H1 (cell line): ENCODE measurements around the gene NCAPD2. TPM values are rescaled to one million over a fixed set of nuclear protein-coding genes. Genes with fewer than 3 reads are reported as not detected.

ENCODE experiments used
- CTCF ChIA-PET: fragments of 300-600 bp; sonication (Branson Sonifier 250); formaldehyde crosslinking; loops from one replicate; lab custom pipeline; 2021; ENCODE audit not compliant: partially characterized antibody; lab: Charles Lee
- POLR2A ChIA-PET: fragments of 300-600 bp; sonication (Branson Sonifier 250); formaldehyde crosslinking; loops from one replicate; lab custom pipeline; 2021; ENCODE audit warnings: inconsistent platforms; ENCODE audit not compliant: partially characterized antibody; lab: Charles Lee
- DNase-seq, 2 experiments: peaks; one replicate each; pipeline versions ENCODE4 v3.0.0 to v3.0.0-alpha.2; 2010 to 2022; ENCODE audit warnings: low spot score in 2 of 2, low read depth in 1 of 2, mixed read lengths in 1 of 2
- FAIRE-seq: peaks from 2 replicates; lab custom pipeline; 2011; peaks lifted over from hg19 to GRCh38; lab: Jason Lieb, UNC
- H2AFZ ChIP-seq: 2 replicates; pipeline ENCODE4 v1.8.1; 2012; ENCODE audit warnings: low read length, inconsistent platforms
- H2AK5ac ChIP-seq: 2 replicates; pipeline ENCODE4 v1.6.1; 2013; ENCODE audit warnings: low read depth, low read length
- H2BK120ac ChIP-seq: replicated peaks from 2 replicates; pipeline ENCODE3; 2013; ENCODE audit warnings: low read depth, low read length, inconsistent platforms
- H2BK12ac ChIP-seq: 2 replicates; pipeline ENCODE4 v1.6.1; 2013; ENCODE audit warnings: low read depth, low read length
- H2BK15ac ChIP-seq: 2 replicates; pipeline ENCODE4 v1.6.1; 2013; ENCODE audit warnings: low read length
- H2BK20ac ChIP-seq: 2 replicates; pipeline ENCODE4 v1.6.1; 2013; ENCODE audit warnings: low read length
- H2BK5ac ChIP-seq: 2 replicates; pipeline ENCODE4 v1.6.1; 2013; ENCODE audit warnings: low read depth, low read length
- H3K14ac ChIP-seq: 2 replicates; pipeline ENCODE4 v1.6.1; 2013; ENCODE audit warnings: inconsistent platforms; ENCODE audit not compliant: insufficient read length
- H3K18ac ChIP-seq: 2 replicates; pipeline ENCODE4 v1.6.1; 2013; ENCODE audit warnings: low read length; ENCODE audit errors: extremely low read depth
- H3K23ac ChIP-seq: 2 replicates; pipeline ENCODE4 v1.6.1; 2013; ENCODE audit warnings: inconsistent platforms; ENCODE audit not compliant: insufficient read length
- H3K23me2 ChIP-seq: 2 replicates; pipeline ENCODE4 v1.6.1; 2013; ENCODE audit warnings: low read depth, low read length
- H3K27ac ChIP-seq: 2 replicates; pipeline ENCODE4 v1.6.1; 2011; ENCODE audit warnings: low read depth, low read length, inconsistent platforms
- H3K27me3 ChIP-seq, 4 experiments: replicated peaks in 1 of 4; 1 replicate in 1 of 4; 2 replicates in 3 of 4; pipeline versions ENCODE4 v1.6.1 to v1.8.1; 2011 to 2013; ENCODE audit warnings: low read length in 3 of 4, mild to moderate bottlenecking in 3 of 4, inconsistent platforms in 2 of 4, mixed read lengths in 2 of 4, moderate library complexity in 1 of 4; ENCODE audit not compliant: control insufficient read depth in 3 of 4, insufficient read depth in 3 of 4; ENCODE audit errors: extremely low read depth in 1 of 4
- H3K36me3 ChIP-seq, 4 experiments: 2 replicates each; pipeline versions ENCODE4 v1.6.1 to v1.8.1; 2011 to 2013; ENCODE audit warnings: mild to moderate bottlenecking in 4 of 4, low read length in 3 of 4, moderate library complexity in 2 of 4, control low read depth in 1 of 4, inconsistent platforms in 1 of 4; ENCODE audit not compliant: insufficient read depth in 4 of 4, control insufficient read depth in 2 of 4
- H3K4ac ChIP-seq: replicated peaks from 2 replicates; pipeline ENCODE3; 2013; ENCODE audit warnings: low read length, low read depth, mixed read lengths, inconsistent platforms; ENCODE audit not compliant: insufficient read length
- H3K4me1 ChIP-seq, 4 experiments: replicated peaks in 1 of 4; 1 replicate in 1 of 4; 2 replicates in 3 of 4; pipeline versions ENCODE4 v1.6.1 to v1.8.1; 2011 to 2013; ENCODE audit warnings: low read length in 3 of 4, inconsistent platforms in 2 of 4, mixed read lengths in 1 of 4; ENCODE audit not compliant: insufficient read depth in 4 of 4, control insufficient read depth in 3 of 4
- H3K4me2 ChIP-seq, 2 experiments: 2 replicates each; pipeline versions ENCODE4 v1.6.1 to v1.8.1; 2011 to 2013; ENCODE audit warnings: low read depth in 2 of 2, low read length in 2 of 2, control low read depth in 1 of 2, inconsistent platforms in 1 of 2, mild to moderate bottlenecking in 1 of 2; ENCODE audit not compliant: insufficient read depth in 1 of 2
- H3K4me3 ChIP-seq, 4 experiments: fragments of 200-600, 300-600 bp in 1 of 4; sonication (generic), shearing (Covaris generic), sonication (Bioruptor Twin) in 1 of 4; 2 replicates each; pipeline versions ENCODE4 v1.5.1 to v1.8.1; 2011 to 2016; ENCODE audit warnings: low read length in 4 of 4, low read depth in 3 of 4, control low read depth in 2 of 4, inconsistent platforms in 2 of 4, mild to moderate bottlenecking in 2 of 4, mixed read lengths in 1 of 4, moderate library complexity in 1 of 4; ENCODE audit not compliant: insufficient read depth in 2 of 4; ENCODE audit errors: extremely low read depth in 1 of 4
- H3K56ac ChIP-seq: replicated peaks from 2 replicates; pipeline ENCODE3; 2013; ENCODE audit warnings: low read depth, mild to moderate bottlenecking, mixed read lengths, low read length, inconsistent platforms; ENCODE audit not compliant: insufficient read length
- H3K79me1 ChIP-seq: 2 replicates; pipeline ENCODE4 v1.6.1; 2013; ENCODE audit warnings: low read depth, low read length, control low read depth
- H3K79me2 ChIP-seq, 2 experiments: 2 replicates each; pipeline versions ENCODE4 v1.6.1 to v1.8.1; 2012 to 2013; ENCODE audit warnings: low read length in 2 of 2, mild to moderate bottlenecking in 2 of 2, inconsistent platforms in 1 of 2; ENCODE audit not compliant: insufficient read depth in 2 of 2, control insufficient read depth in 1 of 2
- H3K9ac ChIP-seq, 4 experiments: replicated peaks in 1 of 4; 1 replicate in 1 of 4; 2 replicates in 3 of 4; pipeline versions ENCODE4 v1.6.1 to v1.8.1; 2011 to 2013; ENCODE audit warnings: low read depth in 3 of 4, low read length in 3 of 4, control low read depth in 2 of 4, mild to moderate bottlenecking in 2 of 4, moderate library complexity in 2 of 4, inconsistent platforms in 1 of 4; ENCODE audit errors: extremely low read depth in 1 of 4
- H3K9me3 ChIP-seq, 2 experiments: 2 replicates each; pipeline versions ENCODE4 v1.6.1 to v1.8.1; 2012 to 2013; ENCODE audit warnings: mild to moderate bottlenecking in 2 of 2, moderate library complexity in 2 of 2, control low read depth in 1 of 2, inconsistent platforms in 1 of 2, low read depth in 1 of 2, low read length in 1 of 2, mixed read lengths in 1 of 2; ENCODE audit not compliant: insufficient read depth in 2 of 2
- H4K20me1 ChIP-seq, 2 experiments: replicated peaks in 1 of 2; 2 replicates each; pipeline versions ENCODE3 to v1.8.1; 2011 to 2013; ENCODE audit warnings: inconsistent platforms in 2 of 2, low read length in 2 of 2, mild to moderate bottlenecking in 1 of 2; ENCODE audit not compliant: insufficient read depth in 2 of 2, control insufficient read depth in 1 of 2
- H4K5ac ChIP-seq: 2 replicates; pipeline ENCODE4 v1.6.1; 2013; ENCODE audit warnings: low read length, low read depth, mixed read lengths, inconsistent platforms; ENCODE audit not compliant: insufficient read length
- H4K8ac ChIP-seq: 2 replicates; pipeline ENCODE4 v1.8.0; 2013; ENCODE audit warnings: mild to moderate bottlenecking, moderate library complexity, low read length, inconsistent platforms; ENCODE audit not compliant: insufficient read depth; ENCODE audit errors: extremely low read depth
- H4K91ac ChIP-seq: replicated peaks from 2 replicates; pipeline ENCODE3; 2013; ENCODE audit warnings: low read length, mixed read lengths, inconsistent platforms; ENCODE audit not compliant: insufficient read length
- FOSL1 ChIP-seq: IDR thresholded peaks from 2 replicates; pipeline ENCODE4 v1.6.1; 2011; ENCODE audit warnings: mild to moderate bottlenecking, low read depth, low read length, moderate library complexity; ENCODE audit not compliant: insufficient read depth
- POLR2A ChIP-seq, 2 experiments: IDR thresholded peaks; 1 replicate in 1 of 2; 2 replicates in 1 of 2; pipeline ENCODE4 v1.6.1; 2011; ENCODE audit warnings: low read depth in 2 of 2, low read length in 2 of 2, mild to moderate bottlenecking in 2 of 2; ENCODE audit errors: control extremely low read depth in 1 of 2
- TBP ChIP-seq: IDR thresholded peaks from 2 replicates; pipeline ENCODE4 v1.6.1; 2011; ENCODE audit warnings: low read depth, low read length, improper control_type of control experiment
- ZNF274 ChIP-seq: IDR thresholded peaks from 2 replicates; pipeline ENCODE4 v1.7.0; 2012; ENCODE audit warnings: low read length, borderline replicate concordance; ENCODE audit errors: extremely low read depth
- WGBS, 2 experiments: shearing (Covaris generic) in 1 of 2; methylation state at CpG; one replicate each; pipeline versions ENCODE4 v1.1.6 to v1.1.7; 2013 to 2015; ENCODE audit warnings: low lambda C conversion rate in 2 of 2, mixed read lengths in 2 of 2, inconsistent platforms in 1 of 2, low coverage in 1 of 2, missing lambda C conversion rate in 1 of 2; ENCODE audit not compliant: insufficient replicate concordance in 2 of 2, insufficient coverage in 1 of 2, insufficient read length in 1 of 2; ENCODE audit errors: extremely low coverage in 1 of 2, missing lambda C conversion rate in 1 of 2; 5-methylcytosine and 5-hydroxymethylcytosine counted together
- polyA plus RNA-seq, 7 experiments: library from polyadenylated mRNA; depleted of rRNA in 3 of 7; stranded (reverse) in 5 of 7; unstranded in 2 of 7; fragments of >200 nt in 5 of 7; fragments of 200-250 nt in 2 of 7; gene quantifications; 1 replicate in 5 of 7; 2 replicates in 1 of 7; 4 replicates in 1 of 7; pipeline versions ENCODE4 v1.2.1 to v1.2.3, GENCODE V29; 2011 to 2013; ENCODE audit warnings: missing spikeins in 2 of 7, mixed read lengths in 2 of 7
- total RNA-seq: library from RNA; stranded (reverse); fragmentation: NEBNext Ultra II Directional; extraction: Animal tissue kit (Norgen Biotek cat#: 25700); gene quantifications from 2 replicates; pipeline ENCODE4 v1.2.1, GENCODE V29; 2021

NCAPD2 gene
- total and polyA plus RNA-seq, 2 of the 8 experiments (the other 6 are each of a cell fraction or from before 2014, with no cell fraction given) = 55.8 to 132 TPM

DNA sequence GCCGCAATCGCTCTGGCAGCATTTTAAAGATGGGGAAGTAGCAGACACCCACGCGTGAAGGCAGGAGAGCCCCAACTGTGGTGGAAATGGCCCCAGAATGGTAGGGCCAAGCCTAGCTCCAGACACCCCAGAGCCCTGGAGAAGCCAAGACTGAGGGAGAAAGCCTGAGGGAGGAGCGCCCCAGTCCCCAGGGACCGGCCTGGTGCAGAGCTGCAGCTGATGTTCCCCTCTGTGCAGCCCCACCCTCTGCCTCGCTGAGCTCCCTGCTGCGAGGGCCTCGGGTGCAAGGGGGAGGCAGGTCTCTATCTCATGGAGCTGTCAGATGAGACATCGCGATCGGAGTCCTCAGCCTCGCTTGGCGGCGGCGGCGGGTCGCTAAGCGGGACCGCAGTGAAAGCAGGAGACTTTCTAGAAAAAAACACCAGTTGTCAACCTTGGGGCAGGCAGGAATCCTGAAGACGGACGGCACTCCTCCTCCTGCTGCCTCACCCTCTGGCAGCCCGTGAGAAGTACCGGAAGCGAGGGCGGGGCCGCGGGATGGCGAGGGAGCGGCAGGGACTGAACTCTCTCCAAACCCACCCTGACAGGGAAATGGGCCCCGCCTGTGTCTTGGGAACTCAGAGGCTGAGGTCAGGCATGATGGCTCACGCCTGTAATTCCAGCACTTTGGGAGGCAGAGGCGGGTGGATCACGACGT, 46.4 kb downstream of the NCAPD2 start:
- Histone ChIP-seq H3K79me2 (peaks cover 0 to 13% of the 10 kb centered on the region in 2 experiments; a peak in 2 of 4 replicates), H2BK5ac (peak overlapping the region; percentile 13; the same call in 1 of the 2 replicates)
- 38% methylated on average over 33 of the region's 35 CpGs; no CpG with 5 or more reads in 1 of the 2 experiments for WGBS, 2 experiments

More for the DNA sequence above, 46.4 kb downstream of the NCAPD2 start:
- Histone ChIP-seq H3K4me3 (peak overlapping the region in 1 of 4 experiments; percentile 4; a peak in 2 of 8 replicates), H3K14ac (no peak overlapping the region), H4K91ac (no peak overlapping the region), H3K36me3 (peaks cover 24 to 35% (median 33%) of the 10 kb centered on the region in 4 experiments), H3K18ac (no peak overlapping the region; the same call in 1 of the 2 replicates), H2BK120ac (no peak overlapping the region), H3K23ac (no peak overlapping the region), H4K8ac (no peak overlapping the region), H3K79me1 (no peaks in the 10 kb centered on the region; the same call in 1 of the 2 replicates), H3K4me2 (peak overlapping the region; percentile 34 to 52), H3K9ac (no peak overlapping the region), H2AFZ (no peak overlapping the region), H4K5ac (no peak overlapping the region), H2AK5ac (peak overlapping the region; percentile 47; the same call in 1 of the 2 replicates), H2BK12ac (no peak overlapping the region), H3K9me3 (no peaks in the 10 kb centered on the region), H3K56ac (no peak overlapping the region), H3K4me1 (peaks cover 0 to 12% (median 10%) of the 10 kb centered on the region in 4 experiments; a peak in 5 of 7 replicates), H2BK20ac (no peak overlapping the region), H3K23me2 (peaks cover 5% of the 10 kb centered on the region; the same call in 1 of the 2 replicates), H4K20me1 (peaks cover 6 to 22% of the 10 kb centered on the region in 2 experiments), H3K4ac (peak overlapping the region; percentile 28), H3K27ac (no peak overlapping the region), H2BK15ac (no peak overlapping the region), H3K27me3 (no peaks in the 10 kb centered on the region)
- POLR2A ChIA-PET = interaction anchor here (0.7 to 11.4 kb wide), 24 partner anchors 14 to 332 kb away, joined by 3 to 665 read pairs (median 6); partner anchors contain the start of genes IFFO1, MRPL51, NOP2 and SCNN1A
- CTCF ChIA-PET = interaction anchor here (0.8 to 24.9 kb wide), 15 partner anchors 9 to 213 kb away, joined by 3 to 462 read pairs (median 4); partner anchors contain the start of genes ACRBP, IFFO1, MLF2 and NOP2
- peak in 1 of 2 experiments; percentile 87 for DNase-seq
- no peak for FAIRE-seq
- TF ChIP-seq TBP (no peak), FOSL1 (no peak), POLR2A (IDR thresholded peaks at IDR 0.05; ENCODE audit: control extremely low read depth in 1 of 2, low read depth in 2 of 2, low read length in 2 of 2) (peak in 1 of 2 experiments; percentile 45; a peak in 1 of 3 replicates), ZNF274 (no peak)
